Right ventricle myocardium inferior (tissue), 1 donor: Measurements from ENCODE around the gene CCDC90B. TPM values are rescaled to one million over a fixed set of nuclear protein-coding genes. Genes with fewer than 3 reads are reported as not detected.
"Not testable (repeated sequence)": the region's sequence is repeated elsewhere in the genome, so short reads cannot be mapped to it uniquely, and the experiment has no call there.

ENCODE experiments used
- ATAC-seq: fragments of 200-7000 bp; cut with Tn5 transposase; one replicate; pipeline ENCODE4 v1.9.1; 2020; ENCODE audit warnings: mild to moderate bottlenecking, moderate library complexity
- DNase-seq: peaks from one replicate; pipeline ENCODE4 v3.0.0; 2021; ENCODE audit errors: missing footprints
- intact Hi-C: fragments of 100-400 bp; cut with DNase I; formaldehyde crosslinking; loops from one replicate; pipeline ENCODE4 v1.11.0; 2022
- long read RNA-seq: library from polyadenylated mRNA; unstranded; transcript quantifications from one replicate; pipeline ENCODE4 v2.0.0, GENCODE V29; 2021
- total RNA-seq: library from RNA; stranded (reverse); fragmentation: NEBNext Ultra II Directional; extraction: Animal tissue kit (Norgen Biotek cat#: 25700); gene quantifications from one replicate; pipeline ENCODE4 v1.2.1, GENCODE V29; 2021
- donor health status: DM: no; HTN: yes; CAD: no; lungs with severe emphysema.

CCDC90B gene
- total RNA-seq, result 21.2 TPM
- long read RNA-seq, full-length matches to known transcripts, result 12 of 16 reads
- long read RNA-seq, partial matches to known transcripts, result 1 of 16 reads
- long read RNA-seq, other reads (novel, unspliced or antisense), result 3 of 16 reads

GRCh38 chr11:83285771-83286528, at the start of gene CCDC90B:
CCDC90B (minus strand) TSS chr11:83286367; CDS start chr11:83285972, 395 bp downstream.
- peak; percentile 98 for ATAC-seq
- intact Hi-C loops, result loop anchor here (1.0 kb wide), 2 partner anchors 215 to 385 kb away; partner anchors contain the start of genes DDIAS and RAB30

GRCh38 chr11:83335446-83336070, 49.4 kb upstream of the CCDC90B start:
- intact Hi-C loops, result no loop called here
- DNase-seq, result no peak
- no peak for ATAC-seq

More at GRCh38 chr11:83285771-83286528, at the start of gene CCDC90B:
- peak; percentile 96 for DNase-seq

- DNase-seq (no peak), ATAC-seq (no peak)
- intact Hi-C loops, result no loop called here
These were observed 44.1 kb upstream of the CCDC90B start for GRCh38 chr11:83330303-83330702.

GRCh38 chr11:83326326-83326725, 40.2 kb upstream of the CCDC90B start:
- no peak for ATAC-seq
- intact Hi-C loops, result no loop called here

GRCh38 chr11:83319346-83319745, 33.2 kb upstream of the CCDC90B start:
- no peak for DNase-seq
- intact Hi-C loops, result no loop called here

More at GRCh38 chr11:83326326-83326725, 40.2 kb upstream of the CCDC90B start:
- no peak for DNase-seq

GRCh38 chr11:83318931-83319330, 32.8 kb upstream of the CCDC90B start:
- no peak for ATAC-seq
- intact Hi-C loops, result no loop called here
- DNase-seq, result no peak

More at GRCh38 chr11:83319346-83319745, 33.2 kb upstream of the CCDC90B start:
- no peak for ATAC-seq

GRCh38 chr11:83317757-83318690, 31.9 kb upstream of the CCDC90B start:
- DNase-seq (no peak), ATAC-seq (no peak)
- intact Hi-C loops, result no loop called here

- intact Hi-C loops, DNase-seq, ATAC-seq: not testable (repeated sequence)
These were observed 30.7 kb upstream of the CCDC90B start for GRCh38 chr11:83316897-83317268.

GRCh38 chr11:83316143-83316896, 30.2 kb upstream of the CCDC90B start:
- intact Hi-C loops, ATAC-seq, DNase-seq: not testable (repeated sequence)

GRCh38 chr11:83312430-83312829, 26.3 kb upstream of the CCDC90B start:
- ATAC-seq, result no peak

GRCh38 chr11:83311701-83312100, 25.5 kb upstream of the CCDC90B start:
- ATAC-seq, result no peak
- intact Hi-C loops, result no loop called here
- DNase-seq, result no peak

More at GRCh38 chr11:83312430-83312829, 26.3 kb upstream of the CCDC90B start:
- no peak for DNase-seq
- intact Hi-C loops, result no loop called here

GRCh38 chr11:83310718-83311117, 24.6 kb upstream of the CCDC90B start:
- intact Hi-C loops, result no loop called here
- no peak for ATAC-seq
- DNase-seq, result no peak

GRCh38 chr11:83308536-83308935, 22.4 kb upstream of the CCDC90B start:
- DNase-seq, ATAC-seq, intact Hi-C loops: not testable (repeated sequence)

- no peak for DNase-seq
- no peak for ATAC-seq
- intact Hi-C loops, result no loop called here
These were observed 20.3 kb upstream of the CCDC90B start for GRCh38 chr11:83306200-83307080.

- ATAC-seq (no peak), DNase-seq (no peak)
- intact Hi-C loops, result no loop called here
These were observed 17.1 kb upstream of the CCDC90B start for GRCh38 chr11:83303316-83303715.

- no peak for DNase-seq
- intact Hi-C loops, result no loop called here
- no peak for ATAC-seq
These were observed 16.0 kb upstream of the CCDC90B start for GRCh38 chr11:83302151-83302550.

GRCh38 chr11:83299681-83300080, 13.5 kb upstream of the CCDC90B start:
- DNase-seq (no peak), ATAC-seq (no peak)
- intact Hi-C loops, result no loop called here
